ENCODE measurements around the gene MEGF8. TPM values are rescaled to one million over a fixed set of nuclear protein-coding genes. Genes with fewer than 3 reads are reported as not detected.

MEGF8 gene
- total and polyA plus RNA-seq, 4 donors: 1.2 to 13.7 (median 9.4) TPM

- H3K9ac ChIP-seq (ENCODE audit: low read depth in 1 of 2, low read length in 2 of 2): no peak overlapping the region
- peak overlapping the region; percentile 61 to 87 for H3K27ac ChIP-seq (ENCODE audit: low read depth in 1 of 2, low read length in 2 of 2)
- H3K36me3 ChIP-seq (ENCODE audit: control insufficient read depth in 4 of 4, insufficient read depth in 3 of 4, low read depth in 1 of 4, low read length in 3 of 4): peaks cover 0 to 3% (median 0%) of the 10 kb centered on the region in 4 donors
- no peak for TF ChIP-seq RAD21 (IDR thresholded peaks at IDR 0.05)
- TF ChIP-seq GABPA (IDR thresholded peaks at IDR 0.05 in 1 of 2, conservative IDR thresholded peaks at IDR 0.05 in 1 of 2): no peak
- TF ChIP-seq FOXA2 (IDR thresholded peaks at IDR 0.05): no peak
- TF ChIP-seq EGR1 (IDR thresholded peaks at IDR 0.05; ENCODE audit: low read depth in 2 of 2): no peak
- TF ChIP-seq JUND (IDR thresholded peaks at IDR 0.05): no peak
- no peak for DNase-seq (ENCODE audit: low spot score)
- peak overlapping the region in 2 of 3 donors; percentile 74 to 76 for H3K4me3 ChIP-seq (ENCODE audit: low read depth in 1 of 3, low read length in 3 of 3)
- WGBS: 13% methylated on average over 20 of the region's 20 CpGs
- H3K4me1 ChIP-seq (ENCODE audit: control insufficient read depth in 4 of 4, insufficient read depth in 4 of 4, low read length in 3 of 4): peaks cover 18 to 72% (median 52%) of the 10 kb centered on the region in 4 donors
- no peaks in the 10 kb centered on the region for H3K27me3 ChIP-seq (ENCODE audit: control insufficient read depth in 4 of 4, insufficient read depth in 4 of 4, low read length in 3 of 4)
- no peaks in the 10 kb centered on the region for H3K9me3 ChIP-seq (ENCODE audit: control insufficient read depth in 4 of 4, low read length in 3 of 4)
Observed at GRCh38 chr19:42280815-42281145, 44.7 kb upstream of the MEGF8 start.

- DNase-seq (ENCODE audit: low spot score): peak; percentile 58
- H3K36me3 ChIP-seq (ENCODE audit: control insufficient read depth in 4 of 4, insufficient read depth in 3 of 4, low read depth in 1 of 4, low read length in 3 of 4): peaks cover 0 to 2% (median 0%) of the 10 kb centered on the region in 4 donors
- peak overlapping the region in 1 of 2 donors; percentile 22 for H3K9ac ChIP-seq (ENCODE audit: low read depth in 1 of 2, low read length in 2 of 2)
- H3K27me3 ChIP-seq (ENCODE audit: control insufficient read depth in 4 of 4, insufficient read depth in 4 of 4, low read length in 3 of 4): no peaks in the 10 kb centered on the region
- no peaks in the 10 kb centered on the region for H3K9me3 ChIP-seq (ENCODE audit: control insufficient read depth in 4 of 4, low read length in 3 of 4)
- peaks cover 20 to 77% (median 56%) of the 10 kb centered on the region in 4 donors for H3K4me1 ChIP-seq (ENCODE audit: control insufficient read depth in 4 of 4, insufficient read depth in 4 of 4, low read length in 3 of 4)
- H3K27ac ChIP-seq (ENCODE audit: low read depth in 1 of 2, low read length in 2 of 2): peak overlapping the region; percentile 72 to 83
- TF ChIP-seq YY1 (IDR thresholded peaks at IDR 0.05) (no peak), HNF4G (IDR thresholded peaks at IDR 0.05) (no peak), NR2F2 (IDR thresholded peaks at IDR 0.05) (no peak)
- WGBS: 49% methylated on average over 25 of the region's 25 CpGs
- H3K4me3 ChIP-seq (ENCODE audit: low read depth in 1 of 3, low read length in 3 of 3): peak overlapping the region in 1 of 3 donors; percentile 76
Observed at GRCh38 chr19:42281146-42281826, 44.1 kb upstream of the MEGF8 start.

- Histone ChIP-seq H3K27ac (ENCODE audit: low read depth in 1 of 2, low read length in 2 of 2) (peak overlapping the region; percentile 72 to 83), H3K9ac (ENCODE audit: low read depth in 1 of 2, low read length in 2 of 2) (no peak overlapping the region), H3K27me3 (ENCODE audit: control insufficient read depth in 4 of 4, insufficient read depth in 4 of 4, low read length in 3 of 4) (no peaks in the 10 kb centered on the region), H3K9me3 (ENCODE audit: control insufficient read depth in 4 of 4, low read length in 3 of 4) (no peaks in the 10 kb centered on the region), H3K4me3 (ENCODE audit: low read depth in 1 of 3, low read length in 3 of 3) (no peak overlapping the region), H3K4me1 (ENCODE audit: control insufficient read depth in 4 of 4, insufficient read depth in 4 of 4, low read length in 3 of 4) (peaks cover 20 to 75% (median 52%) of the 10 kb centered on the region in 4 donors), H3K36me3 (ENCODE audit: control insufficient read depth in 4 of 4, insufficient read depth in 3 of 4, low read depth in 1 of 4, low read length in 3 of 4) (peaks cover 0 to 3% (median under 1%) of the 10 kb centered on the region in 4 donors)
- WGBS: 56% methylated on average over 7 of the region's 7 CpGs
- peak; percentile 41 for DNase-seq (ENCODE audit: low spot score)
- TF ChIP-seq EGR1 (IDR thresholded peaks at IDR 0.05; ENCODE audit: low read depth in 2 of 2) (no peak), FOXA2 (IDR thresholded peaks at IDR 0.05) (no peak), HNF4G (IDR thresholded peaks at IDR 0.05) (no peak), HNF4A (conservative IDR thresholded peaks at IDR 0.05) (no peak), ZBTB33 (IDR thresholded peaks at IDR 0.05) (no peak), RXRA (IDR thresholded peaks at IDR 0.05) (no peak), FOXA1 (IDR thresholded peaks at IDR 0.05) (no peak), CTCF (IDR thresholded peaks at IDR 0.05; ENCODE audit: low read depth, low read length, missing input control) (no peak), YY1 (IDR thresholded peaks at IDR 0.05) (no peak), NR2F2 (IDR thresholded peaks at IDR 0.05) (no peak), TAF1 (conservative IDR thresholded peaks at IDR 0.05) (no peak), SP1 (IDR thresholded peaks at IDR 0.05) (no peak), GABPA (IDR thresholded peaks at IDR 0.05 in 1 of 2, conservative IDR thresholded peaks at IDR 0.05 in 1 of 2) (no peak), JUND (IDR thresholded peaks at IDR 0.05) (no peak)
- TF ChIP-seq, protein P1, sequence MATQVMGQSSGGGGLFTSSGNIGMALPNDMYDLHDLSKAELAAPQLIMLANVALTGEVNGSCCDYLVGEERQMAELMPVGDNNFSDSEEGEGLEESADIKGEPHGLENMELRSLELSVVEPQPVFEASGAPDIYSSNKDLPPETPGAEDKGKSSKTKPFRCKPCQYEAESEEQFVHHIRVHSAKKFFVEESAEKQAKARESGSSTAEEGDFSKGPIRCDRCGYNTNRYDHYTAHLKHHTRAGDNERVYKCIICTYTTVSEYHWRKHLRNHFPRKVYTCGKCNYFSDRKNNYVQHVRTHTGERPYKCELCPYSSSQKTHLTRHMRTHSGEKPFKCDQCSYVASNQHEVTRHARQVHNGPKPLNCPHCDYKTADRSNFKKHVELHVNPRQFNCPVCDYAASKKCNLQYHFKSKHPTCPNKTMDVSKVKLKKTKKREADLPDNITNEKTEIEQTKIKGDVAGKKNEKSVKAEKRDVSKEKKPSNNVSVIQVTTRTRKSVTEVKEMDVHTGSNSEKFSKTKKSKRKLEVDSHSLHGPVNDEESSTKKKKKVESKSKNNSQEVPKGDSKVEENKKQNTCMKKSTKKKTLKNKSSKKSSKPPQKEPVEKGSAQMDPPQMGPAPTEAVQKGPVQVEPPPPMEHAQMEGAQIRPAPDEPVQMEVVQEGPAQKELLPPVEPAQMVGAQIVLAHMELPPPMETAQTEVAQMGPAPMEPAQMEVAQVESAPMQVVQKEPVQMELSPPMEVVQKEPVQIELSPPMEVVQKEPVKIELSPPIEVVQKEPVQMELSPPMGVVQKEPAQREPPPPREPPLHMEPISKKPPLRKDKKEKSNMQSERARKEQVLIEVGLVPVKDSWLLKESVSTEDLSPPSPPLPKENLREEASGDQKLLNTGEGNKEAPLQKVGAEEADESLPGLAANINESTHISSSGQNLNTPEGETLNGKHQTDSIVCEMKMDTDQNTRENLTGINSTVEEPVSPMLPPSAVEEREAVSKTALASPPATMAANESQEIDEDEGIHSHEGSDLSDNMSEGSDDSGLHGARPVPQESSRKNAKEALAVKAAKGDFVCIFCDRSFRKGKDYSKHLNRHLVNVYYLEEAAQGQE (IDR thresholded peaks at IDR 0.05): no peak
- TF ChIP-seq, protein P2, sequence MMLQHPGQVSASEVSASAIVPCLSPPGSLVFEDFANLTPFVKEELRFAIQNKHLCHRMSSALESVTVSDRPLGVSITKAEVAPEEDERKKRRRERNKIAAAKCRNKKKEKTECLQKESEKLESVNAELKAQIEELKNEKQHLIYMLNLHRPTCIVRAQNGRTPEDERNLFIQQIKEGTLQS (IDR thresholded peaks at IDR 0.05): no peak
- TF ChIP-seq, protein P3, sequence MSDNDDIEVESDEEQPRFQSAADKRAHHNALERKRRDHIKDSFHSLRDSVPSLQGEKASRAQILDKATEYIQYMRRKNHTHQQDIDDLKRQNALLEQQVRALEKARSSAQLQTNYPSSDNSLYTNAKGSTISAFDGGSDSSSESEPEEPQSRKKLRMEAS (IDR thresholded peaks at IDR 0.05): no peak
Observed at GRCh38 chr19:42281827-42282762, 43.3 kb upstream of the MEGF8 start.

Data from liver (tissue), 9 donors.